ENCODE measurements around the gene ITPR2.

The ITPR2 gene

GRCh38 chr12:26717757-26718156 lies 115.2 kb downstream of the ITPR2 start:
- no peak for TF ChIP-seq CTCF (IDR thresholded peaks at IDR 0.05; ENCODE audit: insufficient read depth, low read length, poor library complexity, severe bottlenecking)
- H3K27me3 ChIP-seq (replicated peaks; ENCODE audit: control insufficient read depth, insufficient read depth, low read length) = no peaks in the 10 kb centered on the region
- H3K36me3 ChIP-seq (ENCODE audit: control insufficient read depth, insufficient read depth, low read length) = peaks cover 3% of the 10 kb centered on the region; the same call in 1 of the 2 replicates
- DNase-seq (ENCODE audit: extremely low read depth, insufficient read length) = no peak
- H3K4me3 ChIP-seq (replicated peaks; ENCODE audit: low read depth, low read length) = no peak overlapping the region

DNA sequence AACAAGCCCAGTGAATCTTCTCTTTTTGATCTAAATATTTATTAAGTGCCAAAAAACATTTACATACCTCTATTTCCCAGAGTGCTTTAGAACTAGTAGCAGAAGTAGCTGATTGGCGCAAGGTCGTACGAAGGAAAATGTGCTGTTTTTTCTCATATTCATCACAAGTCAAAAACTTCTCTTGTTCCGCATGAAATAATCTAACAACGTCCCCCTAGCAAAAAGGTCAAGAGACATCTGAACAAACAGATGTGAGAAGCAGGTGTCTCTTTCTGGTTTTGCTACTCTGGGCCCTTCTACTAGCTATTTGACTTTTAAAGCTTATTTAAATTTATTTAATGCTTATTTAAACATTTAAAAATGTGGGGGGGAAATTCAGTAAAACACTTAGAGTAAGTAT lies 117.8 kb downstream of the ITPR2 start:
- H3K36me3 ChIP-seq (ENCODE audit: control insufficient read depth, insufficient read depth, low read length) = peaks cover 3% of the 10 kb centered on the region; the same call in 1 of the 2 replicates
- no peak for DNase-seq (ENCODE audit: extremely low read depth, insufficient read length)
- H3K27me3 ChIP-seq (replicated peaks; ENCODE audit: control insufficient read depth, insufficient read depth, low read length) = no peaks in the 10 kb centered on the region
- no peak overlapping the region for H3K4me3 ChIP-seq (replicated peaks; ENCODE audit: low read depth, low read length)
- no peak for TF ChIP-seq CTCF (IDR thresholded peaks at IDR 0.05; ENCODE audit: insufficient read depth, low read length, poor library complexity, severe bottlenecking)

DNA sequence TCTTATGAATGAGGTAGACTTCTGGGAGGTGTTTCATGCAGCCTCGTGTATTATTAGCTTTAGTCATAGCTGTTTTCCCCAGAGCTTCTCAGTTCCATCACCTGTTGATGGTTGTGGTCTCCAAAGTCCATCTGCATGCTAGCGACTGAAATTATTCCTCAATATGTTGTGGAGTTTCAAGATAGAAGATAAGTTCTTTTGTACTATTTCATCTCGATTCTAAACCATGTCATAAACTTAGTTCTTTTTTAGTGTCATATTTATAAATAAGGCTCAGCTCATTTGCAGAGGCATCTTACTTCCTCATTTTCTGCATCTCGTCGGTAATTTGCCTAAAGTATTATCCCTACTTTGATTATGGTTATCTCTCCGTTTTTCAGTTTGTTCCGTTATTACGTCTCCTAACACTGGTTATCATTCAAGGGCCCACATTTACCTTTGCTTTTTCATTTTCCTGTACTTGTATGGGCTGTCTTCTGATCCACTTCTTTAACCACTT lies 119.1 kb downstream of the ITPR2 start:
- Histone ChIP-seq H3K36me3 (ENCODE audit: control insufficient read depth, insufficient read depth, low read length) (peaks cover 3% of the 10 kb centered on the region), H3K4me3 (replicated peaks; ENCODE audit: low read depth, low read length) (no peak overlapping the region; the same call in 1 of the 2 replicates), H3K27me3 (replicated peaks; ENCODE audit: control insufficient read depth, insufficient read depth, low read length) (no peaks in the 10 kb centered on the region)
- peak; percentile 69 for DNase-seq (ENCODE audit: extremely low read depth, insufficient read length)
- no peak for TF ChIP-seq CTCF (IDR thresholded peaks at IDR 0.05; ENCODE audit: insufficient read depth, low read length, poor library complexity, severe bottlenecking)

DNA sequence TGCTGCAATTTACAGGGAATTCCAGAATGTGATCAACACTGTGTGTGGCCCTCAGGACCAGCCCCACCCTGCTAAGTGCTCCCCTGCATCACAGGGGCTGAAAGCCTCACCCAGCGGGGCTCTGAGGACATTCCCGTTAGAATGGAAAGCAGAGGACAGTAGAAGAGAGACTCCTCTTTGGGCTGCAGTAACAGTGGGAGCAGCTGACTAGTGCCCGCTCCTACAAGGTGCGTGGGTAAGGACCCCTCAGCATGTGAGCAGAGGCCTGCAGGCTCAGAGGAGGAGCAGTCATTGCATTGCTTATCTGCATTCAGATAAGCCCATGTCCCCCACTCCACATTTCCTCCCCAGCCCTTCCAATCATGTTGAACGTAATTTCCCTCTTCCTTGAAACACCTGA lies 120.1 kb downstream of the ITPR2 start:
- no peaks in the 10 kb centered on the region for H3K27me3 ChIP-seq (replicated peaks; ENCODE audit: control insufficient read depth, insufficient read depth, low read length)
- no peak overlapping the region for H3K4me3 ChIP-seq (replicated peaks; ENCODE audit: low read depth, low read length)
- no peak for DNase-seq (ENCODE audit: extremely low read depth, insufficient read length)
- no peak for TF ChIP-seq CTCF (IDR thresholded peaks at IDR 0.05; ENCODE audit: insufficient read depth, low read length, poor library complexity, severe bottlenecking)
- H3K36me3 ChIP-seq (ENCODE audit: control insufficient read depth, insufficient read depth, low read length) = peaks cover 3% of the 10 kb centered on the region

DNA sequence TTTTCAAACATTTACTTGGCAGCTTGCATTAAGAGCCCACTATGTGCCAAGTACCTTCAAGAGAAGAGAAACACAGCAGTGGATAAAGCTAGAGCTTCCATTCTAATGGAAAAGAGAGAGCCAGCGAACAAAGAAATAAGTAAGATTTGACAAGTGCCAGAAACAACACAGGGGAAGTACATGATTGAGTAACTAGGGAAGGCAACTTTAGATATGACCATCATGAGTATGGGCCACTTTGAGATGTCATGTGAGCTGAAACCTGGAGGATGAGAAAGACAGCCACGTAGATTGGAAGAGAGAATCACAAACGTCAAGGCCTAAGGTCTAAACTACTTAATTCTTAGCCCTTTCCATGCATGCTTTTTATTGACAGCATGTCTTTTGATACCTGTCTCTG lies 121.4 kb downstream of the ITPR2 start:
- H3K27me3 ChIP-seq (replicated peaks; ENCODE audit: control insufficient read depth, insufficient read depth, low read length) = no peaks in the 10 kb centered on the region
- H3K4me3 ChIP-seq (replicated peaks; ENCODE audit: low read depth, low read length) = no peak overlapping the region
- H3K36me3 ChIP-seq (ENCODE audit: control insufficient read depth, insufficient read depth, low read length) = peaks cover 3% of the 10 kb centered on the region
- no peak for TF ChIP-seq CTCF (IDR thresholded peaks at IDR 0.05; ENCODE audit: insufficient read depth, low read length, poor library complexity, severe bottlenecking)
- no peak for DNase-seq (ENCODE audit: extremely low read depth, insufficient read length)

DNA sequence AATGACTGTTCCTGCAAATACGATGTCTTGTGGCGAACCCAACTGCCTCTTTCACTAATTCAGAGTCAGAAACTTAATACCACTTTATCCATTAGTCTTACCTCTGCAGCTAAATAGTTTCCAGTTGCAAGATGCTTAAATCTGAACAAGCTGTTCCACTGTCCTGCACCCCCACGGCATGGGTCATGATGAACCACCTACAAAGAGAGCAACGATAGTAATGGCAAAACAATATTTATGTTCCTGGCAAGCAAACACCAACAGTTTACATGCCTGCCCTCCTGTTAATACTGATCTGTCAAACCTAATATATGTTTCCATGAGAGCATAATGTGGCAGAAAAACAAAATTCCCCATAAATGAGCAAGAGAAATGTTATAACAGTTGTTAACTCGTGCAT lies 121.9 kb downstream of the ITPR2 start:
- DNase-seq (ENCODE audit: extremely low read depth, insufficient read length) = no peak
- Histone ChIP-seq H3K27me3 (replicated peaks; ENCODE audit: control insufficient read depth, insufficient read depth, low read length) (no peaks in the 10 kb centered on the region), H3K36me3 (ENCODE audit: control insufficient read depth, insufficient read depth, low read length) (peaks cover 3% of the 10 kb centered on the region), H3K4me3 (replicated peaks; ENCODE audit: low read depth, low read length) (no peak overlapping the region)
- no peak for TF ChIP-seq CTCF (IDR thresholded peaks at IDR 0.05; ENCODE audit: insufficient read depth, low read length, poor library complexity, severe bottlenecking)
